C1 segment of cervical spinal cord (tissue), 14 donors: ENCODE measurements around the gene CYTH3.
"Not testable (repeated sequence)": the region's sequence is repeated elsewhere in the genome, so short reads cannot be mapped to it uniquely, and the experiment has no call there.

Source experiments
- DNase-seq, 14 donors: peaks; one replicate each; lab custom pipeline; 2025; lab: John Stamatoyannopoulos, UW

Gene CYTH3

GRCh38 chr7:6232534-6232933, 39.9 kb downstream of the CYTH3 start:
- DNase-seq = peak in 1 of 14 donors; percentile 22

- DNase-seq = no peak
Measured at GRCh38 chr7:6232116-6232515, 40.3 kb downstream of the CYTH3 start.

- DNase-seq = no peak
Measured at GRCh38 chr7:6231184-6231583, 41.2 kb downstream of the CYTH3 start.

- DNase-seq = not testable (repeated sequence)
Measured at GRCh38 chr7:6229284-6229683, 43.1 kb downstream of the CYTH3 start.

DNA sequence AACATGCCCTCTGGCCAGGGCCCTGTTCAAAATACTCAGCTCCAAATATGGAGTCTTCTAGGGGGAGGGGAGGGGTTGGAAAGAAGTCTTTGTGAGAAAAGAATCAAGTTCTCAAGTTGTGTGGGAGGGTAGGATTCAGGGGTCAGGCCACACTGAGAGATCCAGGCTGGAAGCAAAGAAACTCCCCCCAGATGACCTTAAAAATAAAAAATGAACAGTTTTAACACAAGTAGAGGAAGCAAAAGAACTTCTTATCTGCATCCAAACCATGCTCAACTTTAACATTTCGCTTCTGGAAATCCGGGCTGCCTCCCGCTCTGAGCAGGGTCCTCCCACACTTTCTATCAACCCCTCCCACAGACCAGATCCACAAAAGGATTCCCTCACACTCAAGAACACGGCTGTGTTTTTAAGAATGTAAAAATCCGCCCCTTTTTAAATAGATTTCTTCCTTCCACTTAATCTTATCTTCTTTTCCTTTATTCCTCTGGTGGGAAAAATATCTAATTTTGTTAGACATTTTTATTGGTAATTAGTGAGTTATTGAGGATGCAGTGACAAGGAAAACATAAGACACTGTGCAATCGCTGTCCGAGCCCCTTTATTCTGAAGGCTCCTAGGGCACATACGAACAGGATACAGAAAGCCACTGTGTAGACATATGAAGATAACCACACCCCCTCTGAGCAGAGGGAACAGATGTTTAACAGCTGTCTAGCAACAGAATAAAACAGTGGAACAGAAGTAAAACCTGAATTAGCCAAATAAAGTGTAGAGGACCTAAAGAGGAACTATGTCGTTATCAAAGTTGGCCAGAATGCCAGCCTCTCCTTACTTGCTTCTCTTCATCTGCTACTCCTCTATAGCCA, 43.8 kb downstream of the CYTH3 start:
- no peak for DNase-seq

- no peak for DNase-seq
Measured at GRCh38 chr7:6227294-6227846, 45.1 kb downstream of the CYTH3 start.

DNA sequence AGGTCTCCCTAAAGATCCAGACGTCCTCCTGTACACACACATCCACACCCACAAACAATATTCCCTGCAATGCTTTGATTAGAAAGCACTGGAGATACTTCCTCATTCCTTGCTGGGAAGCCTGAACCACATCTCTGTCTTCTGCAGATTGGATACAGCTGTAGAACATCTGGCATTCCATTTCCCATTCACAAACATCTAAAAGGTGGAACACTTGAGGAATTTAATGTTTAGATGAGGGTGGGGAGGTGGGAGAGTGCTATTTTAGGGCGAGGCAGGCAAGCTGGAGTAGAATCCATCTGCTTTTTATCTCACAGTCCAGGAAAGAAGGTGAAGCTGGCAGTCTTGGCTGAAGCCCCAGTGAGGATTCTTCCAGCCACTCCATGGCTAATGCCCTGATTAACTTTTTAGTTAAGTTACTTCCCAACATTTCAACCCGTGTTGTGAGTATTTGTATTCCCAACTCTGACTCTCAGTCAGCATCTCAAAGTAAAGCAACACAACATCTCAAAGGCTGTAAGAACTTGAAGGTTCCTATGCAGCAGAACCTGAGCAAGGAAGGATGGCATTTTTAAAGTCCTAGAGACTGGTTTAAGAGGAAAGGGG, 46.1 kb downstream of the CYTH3 start:
- DNase-seq = no peak

GRCh38 chr7:6223411-6223810, 49.0 kb downstream of the CYTH3 start:
- DNase-seq = not testable (repeated sequence)

DNA sequence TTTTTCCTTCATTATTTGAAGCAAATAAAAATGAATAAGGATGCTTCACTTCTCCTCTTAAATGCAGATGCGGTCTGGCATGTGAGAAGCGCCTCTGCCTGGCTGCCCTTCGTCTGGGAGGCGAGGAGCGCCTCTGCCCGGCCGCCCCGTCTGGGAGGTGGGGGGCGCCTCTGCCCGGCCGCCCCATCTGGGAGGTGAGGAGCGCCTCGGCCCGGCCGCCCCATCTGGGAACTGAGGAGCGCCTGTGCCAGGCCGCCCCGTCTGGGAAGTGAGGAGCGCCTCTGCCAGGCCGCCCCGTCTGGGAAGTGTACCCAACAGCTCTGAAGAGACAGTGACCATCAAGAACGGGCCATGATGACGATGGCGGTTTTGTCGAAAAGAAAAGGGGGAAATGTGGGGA, 49.4 kb downstream of the CYTH3 start:
- not testable (repeated sequence) for DNase-seq

- no peak for DNase-seq
Measured at GRCh38 chr7:6221340-6222319, 50.8 kb downstream of the CYTH3 start.

DNA sequence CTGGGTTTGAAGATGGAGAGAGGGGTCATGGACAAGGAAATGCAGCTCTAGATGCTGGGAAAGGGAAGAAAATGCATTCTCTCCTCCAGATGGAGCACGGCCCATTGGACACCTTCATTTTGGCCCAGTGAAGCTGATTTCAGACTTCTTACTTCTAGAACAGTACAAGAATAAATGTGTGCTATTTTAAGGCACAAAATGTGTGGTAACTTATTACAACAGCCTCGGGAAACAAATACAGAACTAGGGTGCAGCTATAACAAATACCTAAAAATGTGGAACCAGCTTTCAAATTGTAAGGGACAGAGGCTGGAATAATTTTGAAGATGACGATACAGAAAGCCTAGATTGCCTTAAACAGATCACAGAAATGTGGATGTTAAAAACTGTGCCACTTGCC, 54.1 kb downstream of the CYTH3 start:
- no peak for DNase-seq

DNA sequence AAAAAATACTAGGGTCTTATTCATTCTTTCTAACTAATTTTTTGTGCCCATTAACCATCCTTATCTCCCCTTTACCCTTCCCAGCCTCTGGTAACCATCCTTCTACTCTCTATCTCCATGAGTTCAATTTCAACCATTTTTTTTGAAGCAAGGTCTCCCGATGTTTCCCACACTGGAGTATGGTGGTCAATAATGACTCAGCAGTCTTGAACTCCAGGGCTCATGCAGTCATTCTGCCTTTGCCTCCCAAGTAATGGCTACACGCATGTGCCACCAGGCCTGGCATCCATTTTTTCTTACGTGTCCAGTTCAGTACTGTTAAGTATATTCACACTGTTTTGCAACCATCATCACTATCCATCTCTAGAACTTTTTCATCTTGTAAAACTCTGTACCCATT, 60.4 kb downstream of the CYTH3 start:
- no peak for DNase-seq

DNA sequence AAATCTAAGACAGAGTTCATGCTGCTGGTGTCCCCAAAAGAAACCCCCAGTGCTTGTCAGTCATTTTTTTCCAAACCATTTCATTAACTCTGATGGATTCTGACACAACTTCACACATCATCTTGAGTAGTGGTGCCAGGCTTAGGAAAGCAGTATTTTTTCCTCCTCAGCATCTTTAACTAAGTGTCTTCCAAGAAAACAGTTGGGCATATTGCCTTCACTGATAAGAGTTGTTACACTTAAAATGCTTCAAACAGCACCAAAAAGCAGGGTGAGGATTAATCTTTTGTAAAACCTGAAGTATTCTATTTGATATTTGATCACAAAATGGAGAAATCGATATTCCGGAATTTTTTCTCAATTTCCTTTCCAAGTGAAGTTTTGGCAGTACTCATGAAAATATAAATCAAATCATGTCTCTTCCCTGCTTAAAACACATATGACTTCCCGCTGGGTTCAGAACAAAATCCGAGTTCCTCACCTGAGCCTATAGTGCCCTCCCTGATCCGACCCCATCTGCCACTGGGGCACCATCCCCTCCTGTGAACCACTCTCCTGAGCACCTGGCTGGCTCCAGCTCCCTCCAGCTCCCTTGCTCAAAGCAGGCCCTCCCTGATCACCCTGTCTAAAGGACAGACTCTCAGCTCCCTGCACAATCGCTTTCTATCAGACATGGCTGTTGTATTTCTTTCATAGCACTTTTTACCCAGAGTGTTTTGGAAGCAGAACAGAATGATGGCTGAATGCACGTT, 61.6 kb downstream of the CYTH3 start:
- DNase-seq = no peak

GRCh38 chr7:6209340-6209739, 63.1 kb downstream of the CYTH3 start:
- peak in 1 of 14 donors; percentile 26 for DNase-seq

DNA sequence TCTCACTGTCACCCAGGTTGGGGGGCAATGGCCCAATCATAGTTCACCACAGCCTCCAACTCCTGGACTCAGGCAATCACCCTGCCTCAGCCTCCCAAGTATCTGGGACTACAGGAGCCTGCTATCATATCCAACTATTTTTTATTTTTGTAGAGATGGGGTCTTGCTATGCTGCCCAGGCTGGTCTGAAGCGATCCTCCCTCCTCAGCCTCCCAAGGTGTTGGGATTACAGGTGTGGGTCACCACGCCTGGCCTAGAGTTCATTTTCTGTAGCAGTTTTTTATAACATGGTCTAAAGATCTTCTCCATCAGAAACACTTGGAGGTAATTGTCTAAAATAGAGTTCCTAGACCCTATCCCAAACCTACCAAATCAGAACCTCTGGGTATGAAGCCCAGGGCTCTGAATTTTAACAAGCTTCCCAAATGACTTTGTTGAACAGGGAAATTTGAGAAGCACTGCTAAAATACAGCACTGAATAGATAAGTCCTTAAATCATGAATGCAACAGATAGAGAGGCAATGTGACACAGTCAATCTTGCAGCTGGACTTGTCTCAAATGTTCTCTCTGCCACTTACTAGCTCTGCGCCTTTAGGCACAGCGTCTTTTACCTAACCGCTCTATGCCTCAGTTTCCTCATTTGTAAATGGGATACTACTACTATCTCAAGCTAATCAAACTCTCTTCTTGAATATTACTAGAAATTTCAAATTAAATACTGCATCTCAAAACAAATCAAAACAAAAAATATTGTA, 63.7 kb downstream of the CYTH3 start:
- DNase-seq = no peak

DNA sequence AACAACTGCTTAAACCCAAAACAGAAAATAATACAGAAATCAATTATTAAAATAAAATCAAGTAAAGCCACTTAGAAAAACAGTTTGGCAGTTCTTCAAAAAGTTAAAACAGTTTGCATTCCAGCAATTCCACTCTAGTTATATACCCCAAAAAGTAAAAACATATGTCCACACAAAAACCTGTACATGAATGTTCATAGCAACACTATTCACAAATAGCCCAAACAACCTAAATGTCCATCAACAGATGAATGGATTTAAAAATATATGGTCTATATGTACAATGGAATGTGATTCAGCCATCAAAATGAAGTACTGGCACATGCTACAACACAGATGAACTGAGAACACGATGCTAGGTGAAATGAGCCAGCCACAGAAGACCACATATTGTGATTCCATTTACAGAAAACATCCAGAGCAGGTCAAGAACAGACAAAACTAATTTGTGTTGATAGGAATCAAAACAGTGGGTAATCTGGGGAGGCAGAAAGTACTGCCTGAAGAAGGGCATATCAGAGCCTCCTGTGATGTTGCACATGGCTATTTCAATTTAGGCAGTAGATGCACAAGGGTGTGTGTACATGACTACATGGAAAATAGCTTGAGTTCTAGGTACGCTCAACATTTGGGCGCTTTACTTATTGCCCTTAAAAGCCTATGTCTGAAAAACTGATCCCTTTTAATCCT, 66.3 kb downstream of the CYTH3 start:
- DNase-seq = no peak

DNA sequence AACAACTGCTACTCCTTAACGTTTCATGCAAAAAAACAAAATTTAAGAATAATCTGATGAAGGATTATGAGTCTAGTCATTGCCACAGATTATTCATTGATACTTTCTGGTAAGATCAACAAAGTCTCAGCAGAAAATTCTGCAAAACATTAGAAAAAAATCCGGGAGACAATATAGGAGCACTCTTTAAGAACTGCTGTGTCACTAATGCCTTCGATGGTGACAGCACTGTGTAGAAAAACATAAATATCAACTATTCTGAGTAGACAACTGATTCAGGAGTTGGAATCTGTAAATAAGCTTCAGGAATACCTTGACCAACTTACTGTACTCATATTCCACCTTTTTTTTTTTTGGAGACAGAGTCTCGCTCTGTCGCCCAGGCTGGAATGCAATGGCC, 69.0 kb downstream of the CYTH3 start:
- no peak for DNase-seq

DNA sequence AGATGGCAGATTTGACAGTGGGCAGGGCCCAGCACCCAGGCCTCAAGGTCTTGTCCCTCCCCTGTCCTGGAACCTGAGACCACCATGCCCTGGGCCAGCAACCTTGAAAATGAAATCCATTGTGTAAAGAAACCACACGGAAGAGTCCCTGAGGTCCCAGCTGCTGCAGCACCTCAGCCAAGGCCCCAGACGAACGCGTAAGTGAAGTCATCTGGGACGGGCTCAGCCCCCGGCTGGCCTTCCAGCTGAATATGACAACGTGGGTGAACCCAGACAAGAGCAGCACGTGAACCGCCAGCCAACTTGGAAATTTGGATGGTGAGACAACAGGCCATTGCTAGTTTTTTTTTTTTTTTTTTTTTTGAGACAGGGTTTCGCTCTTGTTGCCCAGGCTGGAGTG, 70.3 kb downstream of the CYTH3 start:
- DNase-seq = no peak

DNA sequence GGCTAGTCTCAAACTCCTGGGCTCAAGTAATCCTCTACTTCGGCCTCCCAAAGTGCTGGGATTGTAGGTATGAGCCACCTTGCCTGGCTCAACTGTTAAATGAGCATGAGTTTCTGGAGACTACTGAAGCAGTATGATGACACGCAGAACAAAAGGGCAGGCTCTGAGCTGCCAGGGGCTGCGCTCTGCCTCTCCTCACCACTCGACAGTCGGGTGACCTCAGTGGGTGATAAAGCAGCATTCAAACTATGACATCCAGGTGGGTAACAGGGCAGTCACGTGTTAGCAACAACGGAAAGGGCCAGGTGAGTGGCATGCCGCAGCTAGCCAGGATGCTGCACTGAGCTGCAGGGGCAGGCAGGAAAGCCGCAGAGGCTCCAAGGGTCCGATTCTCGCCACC, 71.5 kb downstream of the CYTH3 start:
- no peak for DNase-seq
